Breast epithelium (tissue), 3 donors: Measurements from ENCODE around the gene PCNX2.

Source experiments
- POLR2A ChIP-seq: fragments of 450-650 bp; IDR thresholded peaks from one replicate; pipeline ENCODE4 v1.6.1; 2016; ENCODE audit warnings: antibody characterized with exemption, mild to moderate bottlenecking, moderate library complexity
- POLR2AphosphoS5 ChIP-seq, 3 donors: sonication (generic); formaldehyde crosslinking; IDR thresholded peaks; one replicate each; pipeline ENCODE4 v1.6.1; 2017; ENCODE audit warnings: antibody characterized with exemption in 3 of 3
- TF ChIP-seq, protein P1 (sequence below), 3 donors: fragments of 450-650 bp; IDR thresholded peaks; one replicate each; pipeline ENCODE4 v1.5.1; 2016 to 2017; ENCODE audit warnings: antibody characterized with exemption in 3 of 3, mild to moderate bottlenecking in 3 of 3, moderate library complexity in 3 of 3

DNA sequence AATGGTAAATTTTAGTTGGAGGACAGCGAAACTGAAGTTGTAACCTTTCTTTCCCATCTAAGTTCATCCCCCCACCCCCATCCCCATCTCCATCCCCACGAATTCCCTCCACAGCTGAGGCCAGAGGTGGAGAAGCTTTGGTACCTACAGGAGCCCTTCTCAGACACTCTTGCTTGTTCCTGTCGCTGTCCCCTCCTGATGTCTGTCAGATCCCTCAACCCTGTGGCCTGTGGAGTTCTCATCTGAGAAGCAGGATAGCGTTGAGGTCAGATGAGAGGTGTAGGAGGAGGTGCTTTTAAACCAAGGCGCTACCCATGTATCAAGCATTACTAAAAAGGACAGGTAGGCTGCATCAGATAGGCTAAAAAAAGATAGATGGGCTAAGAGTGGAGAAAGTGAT is 344.3 kb downstream of the PCNX2 start:
- TF ChIP-seq POLR2A (no peak), POLR2AphosphoS5 (IDR thresholded peaks at IDR 0.05) (no peak)
- TF ChIP-seq, protein P1, sequence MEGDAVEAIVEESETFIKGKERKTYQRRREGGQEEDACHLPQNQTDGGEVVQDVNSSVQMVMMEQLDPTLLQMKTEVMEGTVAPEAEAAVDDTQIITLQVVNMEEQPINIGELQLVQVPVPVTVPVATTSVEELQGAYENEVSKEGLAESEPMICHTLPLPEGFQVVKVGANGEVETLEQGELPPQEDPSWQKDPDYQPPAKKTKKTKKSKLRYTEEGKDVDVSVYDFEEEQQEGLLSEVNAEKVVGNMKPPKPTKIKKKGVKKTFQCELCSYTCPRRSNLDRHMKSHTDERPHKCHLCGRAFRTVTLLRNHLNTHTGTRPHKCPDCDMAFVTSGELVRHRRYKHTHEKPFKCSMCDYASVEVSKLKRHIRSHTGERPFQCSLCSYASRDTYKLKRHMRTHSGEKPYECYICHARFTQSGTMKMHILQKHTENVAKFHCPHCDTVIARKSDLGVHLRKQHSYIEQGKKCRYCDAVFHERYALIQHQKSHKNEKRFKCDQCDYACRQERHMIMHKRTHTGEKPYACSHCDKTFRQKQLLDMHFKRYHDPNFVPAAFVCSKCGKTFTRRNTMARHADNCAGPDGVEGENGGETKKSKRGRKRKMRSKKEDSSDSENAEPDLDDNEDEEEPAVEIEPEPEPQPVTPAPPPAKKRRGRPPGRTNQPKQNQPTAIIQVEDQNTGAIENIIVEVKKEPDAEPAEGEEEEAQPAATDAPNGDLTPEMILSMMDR (IDR thresholded peaks at IDR 0.05) = no peak
